Cardiac fibroblast (primary cell): ENCODE measurements around the gene ZNF414.

Experiments
- DNase-seq, 2 donors: peaks; one replicate each; pipeline versions ENCODE4 v3.0.0 to v3.0.0-alpha.2; 2010; ENCODE audit warnings: low read depth in 2 of 2
- H3K4me3 ChIP-seq, 2 donors: replicated peaks in 1 of 2; 1 replicate in 1 of 2; 2 replicates in 1 of 2; pipeline ENCODE4 v1.5.1; 2011; ENCODE audit warnings: low read depth in 2 of 2, low read length in 2 of 2, mild to moderate bottlenecking in 2 of 2, moderate library complexity in 1 of 2
- CTCF ChIP-seq: IDR thresholded peaks from one replicate; pipeline ENCODE4 v1.5.1; 2011; ENCODE audit warnings: low read depth, mild to moderate bottlenecking, low read length, inconsistent platforms

ZNF414 gene

GRCh38 chr19:8461891-8462290 lies 52.1 kb downstream of the ZNF414 start:
- no peak for TF ChIP-seq CTCF
- H3K4me3 ChIP-seq: no peak overlapping the region
- no peak for DNase-seq

DNA sequence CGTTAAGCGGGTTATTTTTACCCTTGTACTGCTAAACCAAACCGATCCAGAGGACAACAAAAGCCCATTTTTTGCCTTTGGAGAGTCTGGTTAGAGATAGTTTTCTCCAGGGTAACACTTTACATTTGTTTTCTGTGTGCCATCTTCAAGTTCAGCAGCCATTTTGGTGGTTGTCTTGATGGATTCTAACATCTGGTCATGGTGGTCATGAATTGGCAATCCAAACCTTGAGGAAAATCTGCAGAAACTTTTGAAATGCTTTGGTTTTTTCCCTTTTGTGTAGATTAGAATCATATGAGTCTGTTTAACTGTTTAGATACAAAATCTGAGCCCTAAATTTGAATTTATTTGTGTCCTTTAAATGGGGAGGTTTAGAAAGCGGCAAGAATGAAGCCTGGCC lies 52.6 kb downstream of the ZNF414 start:
- no peak for TF ChIP-seq CTCF
- no peak overlapping the region for H3K4me3 ChIP-seq
- DNase-seq: no peak

DNA sequence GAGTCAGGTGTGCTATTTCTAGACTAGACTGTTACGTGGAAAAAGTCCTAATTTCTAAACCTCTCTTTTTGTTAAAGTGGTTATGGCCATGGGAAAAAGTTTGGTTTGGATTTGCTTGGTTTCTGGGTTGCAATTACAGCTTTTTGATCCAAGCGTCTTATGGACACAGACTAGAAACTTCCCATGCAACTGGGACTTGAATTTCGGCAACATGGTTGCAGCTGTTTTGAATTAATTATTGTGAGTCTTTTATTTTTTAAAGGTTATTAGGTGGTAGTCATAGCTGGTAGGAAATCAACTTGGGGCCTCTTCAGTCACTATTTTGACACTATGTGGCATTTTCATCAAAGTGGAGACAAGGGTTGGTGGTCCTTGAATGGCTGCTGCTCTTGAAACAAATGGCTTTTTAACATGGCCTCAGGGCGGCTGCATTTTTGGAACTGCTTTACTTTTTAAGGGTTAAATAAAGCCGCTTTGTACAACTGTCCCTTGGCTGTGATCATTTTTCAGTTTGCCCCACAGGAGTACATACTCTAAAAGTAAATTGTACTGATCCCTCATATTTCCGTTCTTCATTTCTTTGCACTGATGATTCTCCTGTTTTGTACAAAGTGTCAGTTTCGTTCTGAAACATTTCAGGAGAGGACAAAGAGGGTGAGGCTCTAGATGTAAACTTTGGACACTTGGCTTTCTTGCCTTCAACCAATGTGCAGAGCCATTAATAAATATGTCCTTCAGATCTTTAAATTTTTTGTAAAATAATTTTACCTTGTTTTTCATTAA lies 53.3 kb downstream of the ZNF414 start:
- TF ChIP-seq CTCF: no peak
- no peak for DNase-seq
- H3K4me3 ChIP-seq: no peak overlapping the region
